GM12878 (cell line): Measurements from ENCODE around the gene LMAN2L. TPM values are rescaled to one million over a fixed set of nuclear protein-coding genes. Genes with fewer than 3 reads are reported as not detected.

Experiments
- ATAC-seq: fragments of 200-7000 bp; cut with Tn5 transposase; 3 replicates; pipeline ENCODE4 v1.9.1; 2020; ENCODE audit warnings: mild to moderate bottlenecking, moderate library complexity
- BruUV-seq: library from RNA; stranded (reverse); fragments of 400-500 nt; replicated peaks from 2 replicates; lab custom pipeline; 2021; lab: Mats Ljungman, UMichigan
- CTCF ChIA-PET: fragments of 300-600 bp; sonication (Branson Sonifier 250); formaldehyde crosslinking; extraction: SDS; loops from one replicate; lab custom pipeline; 2021; ENCODE audit warnings: inconsistent platforms; lab: Yijun Ruan, JAX
- POLR2A ChIA-PET: fragments of 350-600 bp; formaldehyde crosslinking; extraction: SDS; loops from one replicate; lab custom pipeline; 2021; ENCODE audit warnings: inconsistent platforms; lab: Charles Lee
- RAD21 ChIA-PET: fragments of 300-600 bp; sonication (Branson Sonifier 250); formaldehyde crosslinking; loops from one replicate; lab custom pipeline; 2023; ENCODE audit warnings: antibody characterized with exemption; ENCODE audit not compliant: unreplicated experiment; lab: Charles Lee
- SMC1A ChIA-PET: fragments of 300-600 bp; sonication (Branson Sonifier 250); formaldehyde crosslinking; loops from one replicate; lab custom pipeline; 2023; ENCODE audit not compliant: unreplicated experiment, uncharacterized antibody; lab: Charles Lee
- DNase-seq: peaks from one replicate; pipeline ENCODE4 v3.0.0-alpha.2; 2011; ENCODE audit warnings: low read depth, low spot score
- FAIRE-seq: peaks from 3 replicates; lab custom pipeline; 2011; peaks lifted over from hg19 to GRCh38; lab: Jason Lieb, UNC
- H2AFZ ChIP-seq: 2 replicates; pipeline ENCODE4 v1.6.0; 2011; ENCODE audit warnings: low read depth, low read length, control low read depth; ENCODE audit not compliant: control insufficient read depth
- H3K27ac ChIP-seq: 2 replicates; pipeline ENCODE4 v1.5.1; 2011; ENCODE audit warnings: control low read depth; ENCODE audit not compliant: control insufficient read depth, insufficient read depth
- H3K27me3 ChIP-seq, 2 experiments: replicated peaks in 1 of 2; 2 replicates each; pipeline versions ENCODE4 v1.6.0 to v1.6.1; 2011; ENCODE audit warnings: low read length in 1 of 2; ENCODE audit not compliant: control insufficient read depth in 2 of 2, insufficient read depth in 2 of 2
- H3K36me3 ChIP-seq, 2 experiments: 2 replicates each; pipeline ENCODE4 v1.5.1; 2011; ENCODE audit warnings: low read length in 1 of 2; ENCODE audit not compliant: control insufficient read depth in 2 of 2, insufficient read depth in 2 of 2
- H3K4me1 ChIP-seq: 2 replicates; pipeline ENCODE4 v1.6.1; 2011; ENCODE audit warnings: mild to moderate bottlenecking, low read length, moderate library complexity, mixed read lengths; ENCODE audit not compliant: control insufficient read depth, insufficient read depth
- H3K4me2 ChIP-seq: 2 replicates; pipeline ENCODE4 v1.6.0; 2011; ENCODE audit warnings: control low read depth; ENCODE audit not compliant: control insufficient read depth, insufficient read depth
- H3K4me3 ChIP-seq: fragments of 200-600 bp; sonication (generic); 2 replicates; pipeline ENCODE4 v1.5.1; 2016
- H3K79me2 ChIP-seq: 2 replicates; pipeline ENCODE4 v1.6.0; 2011; ENCODE audit warnings: low read length; ENCODE audit not compliant: control insufficient read depth, insufficient read depth
- H3K9ac ChIP-seq: 2 replicates; pipeline ENCODE4 v1.8.0; 2011; ENCODE audit warnings: low read length, control low read depth, mixed read lengths; ENCODE audit not compliant: control insufficient read depth, insufficient read depth
- H3K9me3 ChIP-seq: replicated peaks from 3 replicates; pipeline ENCODE4 v1.5.1; 2011; ENCODE audit warnings: mild to moderate bottlenecking, low read length; ENCODE audit not compliant: control insufficient read depth, insufficient read depth
- H4K20me1 ChIP-seq: 2 replicates; pipeline ENCODE4 v1.6.0; 2011; ENCODE audit not compliant: control insufficient read depth, insufficient read depth
- ASH2L ChIP-seq: fragments of 300-600, 200-600 bp; sonication (generic); IDR thresholded peaks from 2 replicates; pipeline ENCODE4 v1.6.1; 2017; ENCODE audit warnings: low read depth, mild to moderate bottlenecking, borderline replicate concordance
- ATF3 ChIP-seq: IDR thresholded peaks from 2 replicates; pipeline ENCODE4 v1.6.1; 2011; ENCODE audit warnings: low read depth, mild to moderate bottlenecking, low read length, moderate library complexity, borderline replicate concordance; ENCODE audit errors: extremely low read depth
- BACH1 ChIP-seq: fragments of 450-650 bp; IDR thresholded peaks from 2 replicates; pipeline ENCODE4 v1.6.1; 2017; ENCODE audit warnings: mild to moderate bottlenecking, borderline replicate concordance
- BCLAF1 ChIP-seq: fragments of 450-650 bp; IDR thresholded peaks from 2 replicates; pipeline ENCODE4 v1.6.1; 2017; ENCODE audit warnings: antibody characterized with exemption, mild to moderate bottlenecking, moderate library complexity
- BMI1 ChIP-seq: fragments of 450-650 bp; IDR thresholded peaks from 2 replicates; pipeline ENCODE4 v1.6.1; 2016; ENCODE audit warnings: mild to moderate bottlenecking, moderate library complexity, borderline replicate concordance
- E2F8 ChIP-seq: fragments of 450-650 bp; IDR thresholded peaks from 2 replicates; pipeline ENCODE4 v1.6.1; 2018; ENCODE audit warnings: mild to moderate bottlenecking, low read depth, moderate library complexity; ENCODE audit not compliant: partially characterized antibody
- EZH2 ChIP-seq: IDR thresholded peaks from 2 replicates; pipeline ENCODE4 v1.6.1; 2012; ENCODE audit warnings: low read depth, mild to moderate bottlenecking, control low read depth, inconsistent platforms, low read length, borderline replicate concordance; ENCODE audit not compliant: control insufficient read depth
- LARP7 ChIP-seq: fragments of 450-650 bp; IDR thresholded peaks from 2 replicates; pipeline ENCODE4 v1.6.1; 2017; ENCODE audit warnings: mild to moderate bottlenecking
- MEF2B ChIP-seq: fragments of 450-650 bp; IDR thresholded peaks from 2 replicates; pipeline ENCODE4 v1.6.1; 2018; ENCODE audit warnings: mild to moderate bottlenecking, moderate library complexity; ENCODE audit not compliant: partially characterized antibody, poor library complexity, severe bottlenecking
- NFXL1 ChIP-seq: fragments of 450-650 bp; IDR thresholded peaks from 2 replicates; pipeline ENCODE4 v1.6.1; 2017; ENCODE audit warnings: antibody characterized with exemption, mild to moderate bottlenecking, borderline replicate concordance
- NFYB ChIP-seq: IDR thresholded peaks from 2 replicates; pipeline ENCODE4 v1.6.1; 2011; ENCODE audit warnings: low read depth, mild to moderate bottlenecking, low read length, improper control_type of control experiment, moderate library complexity; ENCODE audit not compliant: insufficient read depth
- NR2C1 ChIP-seq: fragments of 450-650 bp; IDR thresholded peaks from 2 replicates; pipeline ENCODE4 v1.6.1; 2017; ENCODE audit warnings: antibody characterized with exemption, mild to moderate bottlenecking, moderate library complexity
- RAD51 ChIP-seq: fragments of 450-650 bp; IDR thresholded peaks from 2 replicates; pipeline ENCODE4 v1.6.1; 2016; ENCODE audit warnings: moderate library complexity, mild to moderate bottlenecking, inconsistent platforms
- SMARCA5 ChIP-seq: fragments of 450-650 bp; IDR thresholded peaks from 2 replicates; pipeline ENCODE4 v1.6.1; 2017; ENCODE audit warnings: mild to moderate bottlenecking
- SP1 ChIP-seq: IDR thresholded peaks from one replicate; pipeline ENCODE4 v1.6.1; 2011; ENCODE audit warnings: low read depth, low read length
- SREBF1 ChIP-seq: IDR thresholded peaks from 2 replicates; pipeline ENCODE4 v1.6.1; 2012; ENCODE audit warnings: mild to moderate bottlenecking, low read length
- TCF3 ChIP-seq: IDR thresholded peaks from 2 replicates; pipeline ENCODE4 v1.6.1; 2012; ENCODE audit warnings: low read depth, mild to moderate bottlenecking, low read length, borderline replicate concordance; ENCODE audit not compliant: insufficient read depth
- WGBS: methylation state at CpG from one replicate; pipeline ENCODE4 v1.1.6; 2016; ENCODE audit warnings: low lambda C conversion rate; ENCODE audit not compliant: insufficient replicate concordance, insufficient coverage; ENCODE audit errors: missing lambda C conversion rate; 5-methylcytosine and 5-hydroxymethylcytosine counted together
- in situ Hi-C: fragments of 300-500 bp; cut with MboI; formaldehyde crosslinking; loops from 9 replicates; pipeline ENCODE4 v1.14.3; 2018; ENCODE audit warnings: mixed read lengths
- intact Hi-C: fragments of 100-400 bp; cut with micrococcal nuclease; formaldehyde crosslinking; loops from one replicate; pipeline ENCODE4 v1.14.2; 2022; ENCODE audit not compliant: unreplicated experiment
- polyA plus RNA-seq, 11 experiments: library from polyadenylated mRNA; depleted of rRNA in 4 of 11; unstranded in 6 of 11; stranded (reverse) in 5 of 11; fragments of >200 nt; fragmentation: Nextera tagmentation in 4 of 11; fragmentation: Illumina TruSeq in 1 of 11; extraction: Ambion mirVana in 4 of 11; extraction: Trizol in 1 of 11; gene quantifications; 1 replicate in 1 of 11; 2 replicates in 10 of 11; pipeline versions ENCODE4 v1.2.1 to v1.2.3, GENCODE V29; 2011 to 2016; ENCODE audit warnings: inconsistent platforms in 2 of 11, missing spikeins in 2 of 11, low read depth in 1 of 11
- total RNA-seq, 4 experiments: library from RNA; depleted of rRNA in 3 of 4; stranded (reverse); fragments of >200 nt in 3 of 4; fragmentation: Illumina TruSeq in 1 of 4; extraction: Trizol in 1 of 4; gene quantifications; 2 replicates each; pipeline versions ENCODE4 v1.2.1 to v1.2.3, GENCODE V29; 2013 to 2021

Gene LMAN2L
- total and polyA plus RNA-seq, 10 of the 15 experiments (the other 5 are each of a cell fraction or from before 2014, with no cell fraction given), result 5.7 to 16.3 (median 10.7) TPM

- Histone ChIP-seq H3K27ac (no peak overlapping the region), H2AFZ (no peak overlapping the region), H3K4me3 (no peak overlapping the region), H3K9ac (no peak overlapping the region), H3K9me3 (no peaks in the 10 kb centered on the region), H3K4me1 (no peaks in the 10 kb centered on the region), H3K36me3 (no peaks in the 10 kb centered on the region), H4K20me1 (no peaks in the 10 kb centered on the region), H3K4me2 (no peak overlapping the region), H3K27me3 (no peaks in the 10 kb centered on the region), H3K79me2 (no peaks in the 10 kb centered on the region)
- intact Hi-C loops, result no loop called here
- TF ChIP-seq EZH2 (no peak), SP1 (no peak), SREBF1 (no peak), ATF3 (no peak), E2F8 (no peak), BACH1 (no peak), NR2C1 (no peak), SMARCA5 (no peak), RAD51 (no peak), BMI1 (no peak), ASH2L (no peak), TCF3 (no peak), LARP7 (no peak), BCLAF1 (no peak), NFXL1 (no peak), MEF2B (no peak), NFYB (no peak)
- DNase-seq (no peak), ATAC-seq (no peak), FAIRE-seq (no peak)
- CTCF ChIA-PET, result no interaction called here
- RAD21 ChIA-PET, result no interaction called here
- SMC1A ChIA-PET, result no interaction called here
- 38% methylated on average over 2 of the region's 2 CpGs for WGBS
- in situ Hi-C loops, result no loop called here
- no TSS peak for BruUV-seq
- POLR2A ChIA-PET, result no interaction called here
Measured at GRCh38 chr2:96697476-96697875, 42.4 kb downstream of the LMAN2L start.
